GM21390 (cell line): Measurements from ENCODE around the gene DOLPP1.
"Not testable (repeated sequence)": the region's sequence is repeated elsewhere in the genome, so short reads cannot be mapped to it uniquely, and the experiment has no call there.

Experiments
- ATAC-seq: cut with Tn5 transposase; IDR thresholded peaks from one replicate; pipeline ENCODE4 v1.9.1; 2021; ENCODE audit not compliant: unreplicated experiment

DOLPP1 gene

GRCh38 chr9:129109952-129110739 is 29.2 kb downstream of the DOLPP1 start:
- no peak for ATAC-seq

- ATAC-seq, result peak; percentile 82
Measured at GRCh38 chr9:129110740-129111527, 30.0 kb downstream of the DOLPP1 start, which contains the start of the genes CRAT and PTPA. CRAT (minus strand) TSS chr9:129110793; CDS start chr9:129110509, 284 bp downstream. PTPA (plus strand) TSS chr9:129111415; CDS start chr9:129111601, 186 bp downstream.

- no peak for ATAC-seq
Measured at GRCh38 chr9:129111528-129112151, 30.7 kb downstream of the DOLPP1 start.

GRCh38 chr9:129112526-129112925 is 31.6 kb downstream of the DOLPP1 start:
- not testable (repeated sequence) for ATAC-seq

- no peak for ATAC-seq
Measured at GRCh38 chr9:129113645-129114304, 32.9 kb downstream of the DOLPP1 start.

- no peak for ATAC-seq
Measured at GRCh38 chr9:129118799-129119198, 37.9 kb downstream of the DOLPP1 start.

- no peak for ATAC-seq
Measured at GRCh38 chr9:129121483-129121882, 40.6 kb downstream of the DOLPP1 start.

- no peak for ATAC-seq
Measured at GRCh38 chr9:129122133-129122532, 41.2 kb downstream of the DOLPP1 start.

GRCh38 chr9:129122976-129123375 is 42.1 kb downstream of the DOLPP1 start:
- not testable (repeated sequence) for ATAC-seq

GRCh38 chr9:129124506-129125069 is 43.7 kb downstream of the DOLPP1 start:
- no peak for ATAC-seq

GRCh38 chr9:129125478-129125877 is 44.6 kb downstream of the DOLPP1 start:
- ATAC-seq, result no peak

- ATAC-seq, result no peak
Measured at GRCh38 chr9:129126749-129127618, 46.1 kb downstream of the DOLPP1 start.

GRCh38 chr9:129128689-129129088 is 47.8 kb downstream of the DOLPP1 start:
- ATAC-seq, result no peak

GRCh38 chr9:129130271-129130670 is 49.4 kb downstream of the DOLPP1 start:
- not testable (repeated sequence) for ATAC-seq

GRCh38 chr9:129130791-129131190 is 49.9 kb downstream of the DOLPP1 start:
- ATAC-seq, result no peak

GRCh38 chr9:129131300-129132145 is 50.6 kb downstream of the DOLPP1 start:
- ATAC-seq, result no peak

GRCh38 chr9:129133082-129133481 is 52.2 kb downstream of the DOLPP1 start:
- ATAC-seq, result no peak

GRCh38 chr9:129135476-129135875 is 54.6 kb downstream of the DOLPP1 start:
- ATAC-seq, result no peak
